Measurements from ENCODE around the gene CTCFL. TPM values are rescaled to one million over a fixed set of nuclear protein-coding genes. Genes with fewer than 3 reads are reported as not detected.

CTCFL gene
- total and polyA plus RNA-seq, 2 of the 8 experiments (the other 6 are each of a cell fraction or from before 2014, with no cell fraction given): 0.30 to 0.80 TPM

GRCh38 chr20:57481281-57481711 is 43.6 kb downstream of the CTCFL start:
- POLR2A ChIA-PET (ENCODE audit: partially characterized antibody): interaction anchor here (1.0 to 2.3 kb wide), 2 partner anchors 8 to 91 kb away, joined by 3 to 9 read pairs; partner anchors contain the start of gene RBM38
- no peaks in the 10 kb centered on the region for H3K36me3 ChIP-seq (ENCODE audit: control insufficient read depth in 2 of 4, insufficient read depth in 4 of 4, low read length in 3 of 4)
- H3K14ac ChIP-seq (ENCODE audit: insufficient read length): no peak overlapping the region
- no peaks in the 10 kb centered on the region for H3K79me2 ChIP-seq (ENCODE audit: control insufficient read depth in 1 of 2, insufficient read depth in 2 of 2, low read length in 2 of 2)
- peak overlapping the region; percentile 3 for H2BK120ac ChIP-seq (replicated peaks; ENCODE audit: low read depth, low read length)
- no peaks in the 10 kb centered on the region; a peak in 1 of 7 replicates for H3K27me3 ChIP-seq (replicated peaks in 1 of 4; ENCODE audit: control insufficient read depth in 3 of 4, extremely low read depth in 1 of 4, insufficient read depth in 3 of 4, low read length in 3 of 4)
- no peaks in the 10 kb centered on the region for H3K9me3 ChIP-seq (ENCODE audit: insufficient read depth in 2 of 2, low read depth in 1 of 2, low read length in 1 of 2)
- DNase-seq (ENCODE audit: low read depth in 1 of 2, low spot score in 2 of 2): no peak
- H2BK12ac ChIP-seq (ENCODE audit: low read depth, low read length): peak overlapping the region; percentile 68; the same call in 1 of the 2 replicates
- peak overlapping the region in 1 of 2 experiments; percentile 31; a peak in 1 of 4 replicates for H3K4me2 ChIP-seq (ENCODE audit: insufficient read depth in 1 of 2, low read depth in 2 of 2, low read length in 2 of 2)
- no peak overlapping the region for H3K4ac ChIP-seq (replicated peaks; ENCODE audit: insufficient read length, low read depth, low read length)
- H3K56ac ChIP-seq (replicated peaks; ENCODE audit: insufficient read length, low read depth, low read length): no peak overlapping the region
- H2BK15ac ChIP-seq (ENCODE audit: low read length): no peak overlapping the region
- 0 out of 2 replicates have a peak overlapping the region, but pooled peaks have one; percentile 44 for H2AK5ac ChIP-seq (ENCODE audit: low read depth, low read length)
- H3K9ac ChIP-seq (replicated peaks in 1 of 4; ENCODE audit: extremely low read depth in 1 of 4, low read depth in 3 of 4, low read length in 3 of 4): no peak overlapping the region
- CTCF ChIA-PET (ENCODE audit: partially characterized antibody): interaction anchor here (0.6 to 3.5 kb wide), 8 partner anchors 9 to 1607 kb away, joined by 3 to 17 read pairs (median 4); no protein-coding TSS in a partner anchor
- WGBS, 2 experiments (ENCODE audit: extremely low coverage in 1 of 2, insufficient coverage in 1 of 2, insufficient read length in 1 of 2, insufficient replicate concordance in 2 of 2, low coverage in 1 of 2, low lambda C conversion rate in 2 of 2, missing lambda C conversion rate in 1 of 2): 54% methylated on average over 9 of the region's 9 CpGs; no CpG with 5 or more reads in 1 of the 2 experiments
- peak overlapping the region; percentile 77; the same call in 1 of the 2 replicates for H2BK5ac ChIP-seq (ENCODE audit: low read depth, low read length)
- no peaks in the 10 kb centered on the region for H4K20me1 ChIP-seq (replicated peaks in 1 of 2; ENCODE audit: control insufficient read depth in 1 of 2, insufficient read depth in 2 of 2, low read length in 2 of 2)
- no peak for FAIRE-seq
- peak overlapping the region; percentile 80; the same call in 1 of the 2 replicates for H2BK20ac ChIP-seq (ENCODE audit: low read length)
- no peak overlapping the region for H4K5ac ChIP-seq (ENCODE audit: insufficient read length, low read depth, low read length)
- H2AFZ ChIP-seq (ENCODE audit: low read length): peak overlapping the region; percentile 82
- no peak overlapping the region for H3K27ac ChIP-seq (ENCODE audit: low read depth, low read length)
- H3K23ac ChIP-seq (ENCODE audit: insufficient read length): no peak overlapping the region
- peak overlapping the region; percentile 88 for H4K8ac ChIP-seq (ENCODE audit: extremely low read depth, insufficient read depth, low read length)
- H3K4me1 ChIP-seq (replicated peaks in 1 of 4; ENCODE audit: control insufficient read depth in 3 of 4, insufficient read depth in 4 of 4, low read length in 3 of 4): peaks cover 9 to 18% (median 13%) of the 10 kb centered on the region in 4 experiments
- no peaks in the 10 kb centered on the region for H3K23me2 ChIP-seq (ENCODE audit: low read depth, low read length)
- peak overlapping the region; percentile 68 for H4K91ac ChIP-seq (replicated peaks; ENCODE audit: insufficient read length, low read length)
- H3K18ac ChIP-seq (ENCODE audit: extremely low read depth, low read length): no peak overlapping the region
- no peak overlapping the region for H3K4me3 ChIP-seq (ENCODE audit: extremely low read depth in 1 of 4, insufficient read depth in 2 of 4, low read depth in 3 of 4, low read length in 4 of 4)
- H3K79me1 ChIP-seq (ENCODE audit: low read depth, low read length): no peaks in the 10 kb centered on the region
- TF ChIP-seq KDM4A (IDR thresholded peaks at IDR 0.05; ENCODE audit: low read depth, low read length, severe bottlenecking): no peak
- TF ChIP-seq KDM1A (IDR thresholded peaks at IDR 0.05; ENCODE audit: borderline replicate concordance, low read length): no peak
- no peak for TF ChIP-seq PHF8 (conservative IDR thresholded peaks at IDR 0.05; ENCODE audit: low read depth, low read length)
- no peak for TF ChIP-seq TEAD4 (IDR thresholded peaks at IDR 0.05; ENCODE audit: low read depth, low read length)
- TF ChIP-seq RNF2 (IDR thresholded peaks at IDR 0.05; ENCODE audit: borderline replicate concordance, low read depth, low read length, missing control alignments, poor library complexity, severe bottlenecking): no peak
- TF ChIP-seq CTBP2 (IDR thresholded peaks at IDR 0.05; ENCODE audit: borderline replicate concordance, insufficient read depth, insufficient read length, low read length): no peak
- TF ChIP-seq RXRA (IDR thresholded peaks at IDR 0.05; ENCODE audit: insufficient read depth, low read depth, low read length): no peak
- no peak for TF ChIP-seq SUZ12 (IDR thresholded peaks at IDR 0.05; ENCODE audit: low read length)
- TF ChIP-seq BRCA1 (IDR thresholded peaks at IDR 0.05; ENCODE audit: low read depth, low read length): no peak
- no peak for TF ChIP-seq MAX (IDR thresholded peaks at IDR 0.05)
- no peak for TF ChIP-seq RBBP5 (IDR thresholded peaks at IDR 0.05; ENCODE audit: borderline replicate concordance, low read depth, low read length)
- no peak for TF ChIP-seq POLR2AphosphoS5 (IDR thresholded peaks at IDR 0.05; ENCODE audit: low read depth, low read length)

All from H1 (cell line).